ENCODE data around the gene TNFAIP8L1. TPM values are rescaled to one million over a fixed set of nuclear protein-coding genes. Genes with fewer than 3 reads are reported as not detected.

Gene TNFAIP8L1
- total RNA-seq, 1 experiment from 2014 or later: 22.2 TPM

- H3K9ac ChIP-seq (ENCODE audit: low read length): no peak overlapping the region
- ChIA-PET CTCF (interaction anchor here (1.4 to 2.0 kb wide), 2 partner anchors 22 to 34 kb away, joined by 5 read pairs; no protein-coding TSS in a partner anchor), RAD21 (ENCODE audit: low non-redundant PET in 1 of 2, low total read pairs in 2 of 2, uncharacterized antibody in 2 of 2, unreplicated experiment in 2 of 2) (no interaction called here), POLR2A (no interaction called here)
- no peaks in the 10 kb centered on the region for H4K20me1 ChIP-seq (ENCODE audit: insufficient read depth)
- no TSS peak for BruUV-seq (replicated peaks)
- H3K9me3 ChIP-seq (ENCODE audit: control insufficient read depth in 1 of 2, insufficient read depth in 1 of 2, low read depth in 1 of 2, low read length in 2 of 2): no peaks in the 10 kb centered on the region
- H3K27ac ChIP-seq (ENCODE audit: low read depth, low read length): no peak overlapping the region
- TF ChIP-seq MAX (IDR thresholded peaks at IDR 0.05) (no peak), ATF3 (IDR thresholded peaks at IDR 0.05) (no peak)
- H3K36me3 ChIP-seq (ENCODE audit: control insufficient read depth in 1 of 2, insufficient read depth in 2 of 2, low read length in 2 of 2): no peaks in the 10 kb centered on the region
- intact Hi-C loops (cut with micrococcal nuclease): no loop called here
- no peak for DNase-seq (ENCODE audit: low read depth, low spot score)
- no peak overlapping the region for H3K4me3 ChIP-seq (replicated peaks in 1 of 2; ENCODE audit: low read depth in 1 of 2, low read length in 2 of 2)
- H3K79me2 ChIP-seq (ENCODE audit: insufficient read depth, low read length): no peaks in the 10 kb centered on the region
- no peak for ATAC-seq
- no peak overlapping the region for H2AFZ ChIP-seq (ENCODE audit: low read depth, low read length, poor library complexity, severe bottlenecking)
- H3K27me3 ChIP-seq (ENCODE audit: insufficient read depth, low read length): no peaks in the 10 kb centered on the region
- H3K4me2 ChIP-seq (ENCODE audit: low read length): no peak overlapping the region
- H3K4me1 ChIP-seq (ENCODE audit: control insufficient read depth in 1 of 2, insufficient read depth in 2 of 2, low read length in 2 of 2): peaks cover 11 to 22% of the 10 kb centered on the region in 2 experiments; a peak in 3 of 4 replicates
- H3K9me2 ChIP-seq (ENCODE audit: insufficient read depth): no peaks in the 10 kb centered on the region
Observed at GRCh38 chr19:4590559-4590958, 48.8 kb upstream of the TNFAIP8L1 start.

- Histone ChIP-seq H3K4me2 (ENCODE audit: low read length) (no peak overlapping the region), H4K20me1 (ENCODE audit: insufficient read depth) (no peaks in the 10 kb centered on the region), H3K36me3 (ENCODE audit: control insufficient read depth in 1 of 2, insufficient read depth in 2 of 2, low read length in 2 of 2) (no peaks in the 10 kb centered on the region), H2AFZ (ENCODE audit: low read depth, low read length, poor library complexity, severe bottlenecking) (no peak overlapping the region), H3K4me3 (replicated peaks in 1 of 2; ENCODE audit: low read depth in 1 of 2, low read length in 2 of 2) (no peak overlapping the region), H3K27ac (ENCODE audit: low read depth, low read length) (no peak overlapping the region), H3K9me3 (ENCODE audit: control insufficient read depth in 1 of 2, insufficient read depth in 1 of 2, low read depth in 1 of 2, low read length in 2 of 2) (no peaks in the 10 kb centered on the region), H3K4me1 (ENCODE audit: control insufficient read depth in 1 of 2, insufficient read depth in 2 of 2, low read length in 2 of 2) (peaks cover 11 to 22% of the 10 kb centered on the region in 2 experiments; a peak in 3 of 4 replicates), H3K27me3 (ENCODE audit: insufficient read depth, low read length) (no peaks in the 10 kb centered on the region), H3K9me2 (ENCODE audit: insufficient read depth) (no peaks in the 10 kb centered on the region), H3K79me2 (ENCODE audit: insufficient read depth, low read length) (no peaks in the 10 kb centered on the region), H3K9ac (ENCODE audit: low read length) (no peak overlapping the region)
- POLR2A ChIA-PET: no interaction called here
- RAD21 ChIA-PET (ENCODE audit: low non-redundant PET in 1 of 2, low total read pairs in 2 of 2, uncharacterized antibody in 2 of 2, unreplicated experiment in 2 of 2): no interaction called here
- ATAC-seq (no peak), DNase-seq (ENCODE audit: low read depth, low spot score) (no peak)
- no TSS peak for BruUV-seq (replicated peaks)
- CTCF ChIA-PET: no interaction called here
- intact Hi-C loops (cut with micrococcal nuclease): no loop called here
- TF ChIP-seq POLR2AphosphoS5 (IDR thresholded peaks at IDR 0.05; ENCODE audit: low read depth, low read length) (no peak), ZNF274 (IDR thresholded peaks at IDR 0.05; ENCODE audit: low read depth, low read length) (no peak), MAX (IDR thresholded peaks at IDR 0.05) (no peak), EGR1 (IDR thresholded peaks at IDR 0.05; ENCODE audit: low read depth) (no peak), TCF7L2 (IDR thresholded peaks at IDR 0.05; ENCODE audit: borderline replicate concordance, extremely low read depth, insufficient read depth, insufficient read length) (no peak), CTCF (IDR thresholded peaks at IDR 0.05 in 2 of 3, conservative IDR thresholded peaks at IDR 0.05 in 1 of 3; ENCODE audit: borderline replicate concordance in 1 of 3, insufficient read depth in 1 of 3, low read depth in 2 of 3, low read length in 2 of 3) (no peak), SRF (IDR thresholded peaks at IDR 0.05; ENCODE audit: low read depth) (no peak), SIN3A (IDR thresholded peaks at IDR 0.05; ENCODE audit: low read depth) (no peak), FOSL1 (IDR thresholded peaks at IDR 0.05; ENCODE audit: low read depth) (no peak), ZBTB33 (IDR thresholded peaks at IDR 0.05; ENCODE audit: extremely low read depth, insufficient replicate concordance, low read length) (no peak), SP1 (IDR thresholded peaks at IDR 0.05; ENCODE audit: low read depth) (no peak), RAD21 (IDR thresholded peaks at IDR 0.05; ENCODE audit: low read depth) (no peak)
Observed at GRCh38 chr19:4591320-4591719, 48.0 kb upstream of the TNFAIP8L1 start.

Measured in HCT116 (cell line).